Stimulated activated CD4-positive, alpha-beta T cell treated with anti-CD3 and anti-CD28 coated beads, Interleukin-12 subunit alpha, Interleukin-12 subunit beta, amount 100 ng/mL, for 48 hours (primary cell): ENCODE measurements around the gene HHAT.
A peak's percentile ranks its signal among the peaks of the same experiment; 100 is the strongest.
"Not testable (repeated sequence)": the region's sequence is repeated elsewhere in the genome, so short reads cannot be mapped to it uniquely, and the experiment has no call there.

ENCODE experiments used
- DNase-seq, 3 donors: peaks; one replicate each; pipeline ENCODE4 v3.0.0-alpha.2; 2020; ENCODE audit warnings: low read depth in 2 of 3, low spot score in 1 of 3

Gene HHAT

DNA sequence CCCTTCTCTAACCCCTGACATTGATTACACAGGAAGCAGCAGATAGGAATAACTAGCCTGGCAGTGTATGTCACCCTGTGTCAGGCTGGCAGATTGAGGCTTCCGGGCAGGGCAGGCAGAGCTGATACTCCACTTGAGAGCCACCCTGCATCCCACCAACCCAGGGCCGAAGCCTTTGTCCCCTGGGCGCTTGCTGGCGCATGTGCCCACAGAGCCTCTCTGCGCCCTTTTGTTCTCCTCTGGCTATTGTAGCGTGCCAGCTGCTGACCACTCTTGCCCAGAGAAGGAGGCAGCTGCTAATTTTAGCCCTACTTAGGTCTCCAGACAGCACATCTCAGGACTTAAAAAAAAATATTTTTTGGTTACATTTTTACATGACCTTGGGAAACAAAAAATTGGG, 304.9 kb downstream of the HHAT start:
- no peak for DNase-seq

GRCh38 chr1:210635108-210635507, 306.4 kb downstream of the HHAT start:
- DNase-seq: no peak

- no peak for DNase-seq
Observed at GRCh38 chr1:210641582-210641981, 312.9 kb downstream of the HHAT start.

DNA sequence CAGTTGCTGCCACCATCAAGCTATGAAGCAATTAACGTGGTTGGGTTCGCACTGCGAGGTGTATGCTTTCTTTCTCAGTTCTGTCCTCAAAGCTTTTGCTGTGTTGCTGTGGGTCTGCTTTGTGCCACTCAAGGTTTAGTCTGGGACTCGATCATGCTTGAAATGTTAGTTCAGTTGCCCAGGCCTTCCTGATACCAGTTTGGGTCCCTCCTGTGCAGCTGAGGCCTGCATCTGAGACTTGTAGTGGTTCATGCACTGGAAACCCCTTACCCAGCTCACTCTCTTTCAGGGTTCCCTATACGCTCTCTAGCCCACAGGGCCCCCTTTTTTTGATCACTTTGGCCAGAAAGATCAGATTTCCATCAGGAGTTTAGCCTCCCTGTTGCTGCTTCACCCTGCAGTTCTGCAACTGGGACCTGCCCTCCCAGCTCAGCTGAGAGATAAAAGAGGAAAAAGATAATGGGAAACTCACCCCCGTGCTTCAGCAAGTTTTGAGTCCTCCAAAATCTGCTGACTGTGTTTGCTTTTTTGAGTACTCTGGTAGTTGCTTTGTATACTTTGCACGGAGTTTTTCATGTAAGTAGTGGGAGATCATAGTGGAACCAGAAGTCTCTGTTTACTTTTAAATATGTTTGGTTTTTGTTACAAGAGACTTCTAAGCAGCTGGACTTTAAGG, 317.0 kb downstream of the HHAT start:
- DNase-seq: no peak

DNA sequence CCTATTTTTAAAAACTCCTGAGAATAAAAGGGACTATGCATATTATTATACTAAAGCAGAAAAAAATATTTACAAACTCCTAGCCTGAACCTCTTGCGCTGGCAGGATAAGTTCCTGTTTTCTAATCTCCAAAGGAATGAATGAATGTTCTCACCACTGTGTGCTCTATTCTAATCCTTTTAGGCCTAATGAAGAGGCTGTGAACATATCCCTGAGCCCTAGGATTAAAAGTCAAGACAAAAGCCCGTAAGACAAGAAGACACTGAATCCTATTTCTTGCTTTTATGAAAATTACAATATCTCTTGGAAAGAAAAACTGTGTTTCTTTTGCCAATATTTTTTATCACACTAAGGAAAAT, 317.5 kb downstream of the HHAT start:
- DNase-seq: no peak

DNA sequence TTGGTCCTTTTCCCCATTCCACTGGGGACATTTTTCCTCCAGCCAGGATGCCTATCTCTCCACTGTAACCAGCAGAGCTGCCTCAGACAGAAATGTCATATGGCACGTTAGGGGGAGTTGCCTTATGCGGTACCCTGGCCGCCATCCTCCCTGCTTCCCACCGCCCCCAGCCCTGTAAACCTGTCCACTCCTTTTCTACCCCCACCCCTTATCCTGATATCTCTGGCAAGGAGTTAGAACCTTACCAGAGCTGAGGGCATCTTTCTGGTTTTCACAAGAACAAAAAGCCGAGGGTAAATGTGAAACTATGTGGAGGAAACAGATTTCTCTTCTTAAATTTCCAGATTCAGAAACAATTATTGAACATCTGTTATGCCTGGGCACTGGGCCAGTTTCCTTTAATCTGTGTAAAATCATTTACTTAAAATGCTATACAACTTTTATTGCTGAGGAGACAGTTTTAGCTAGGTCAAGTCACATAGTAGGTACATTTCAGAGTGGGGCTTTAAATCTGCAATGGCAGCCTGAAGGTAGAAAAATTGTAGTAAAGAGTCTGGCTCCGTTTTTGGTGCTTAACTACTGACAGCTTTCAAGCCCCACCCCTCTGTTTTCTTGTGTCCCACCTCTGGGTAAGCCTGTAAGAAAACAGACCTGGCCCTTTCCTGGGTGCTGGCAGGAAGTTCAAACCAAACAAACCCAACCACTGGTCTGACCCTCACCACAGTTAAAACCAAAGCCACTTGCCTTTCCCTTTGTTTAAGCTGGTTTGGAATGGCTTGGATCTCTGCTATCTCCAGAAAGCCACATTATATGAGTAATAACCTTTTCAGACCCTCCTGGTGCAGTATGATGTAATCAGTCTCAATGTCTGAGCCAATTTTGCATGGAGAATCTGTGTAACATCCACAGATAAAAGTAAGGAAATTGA, 319.0 kb downstream of the HHAT start:
- no peak for DNase-seq

- no peak for DNase-seq
Observed at GRCh38 chr1:210648588-210649269, 320.0 kb downstream of the HHAT start.

- no peak for DNase-seq
Observed at GRCh38 chr1:210650403-210650802, 321.7 kb downstream of the HHAT start.

GRCh38 chr1:210652329-210652954, 323.7 kb downstream of the HHAT start:
- no peak for DNase-seq

DNA sequence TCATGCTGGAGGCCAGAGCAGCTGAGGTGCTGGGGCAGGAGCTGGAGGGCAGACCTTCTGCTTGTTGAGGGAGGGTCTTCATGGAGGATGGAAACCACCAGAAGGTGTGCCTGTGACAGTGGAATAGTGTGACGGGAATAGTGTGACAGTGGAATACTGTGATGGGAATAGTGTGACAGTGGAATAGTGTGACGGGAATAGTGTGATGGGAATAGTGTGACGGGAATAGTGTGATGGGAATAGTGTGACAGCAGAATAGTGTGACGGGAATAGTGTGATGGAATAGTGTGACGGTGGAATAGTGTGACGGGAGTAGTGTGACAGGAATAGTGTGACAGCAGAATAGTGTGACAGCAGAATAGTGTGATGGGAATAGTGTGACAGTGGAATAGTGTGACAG, 325.1 kb downstream of the HHAT start:
- DNase-seq: no peak

DNA sequence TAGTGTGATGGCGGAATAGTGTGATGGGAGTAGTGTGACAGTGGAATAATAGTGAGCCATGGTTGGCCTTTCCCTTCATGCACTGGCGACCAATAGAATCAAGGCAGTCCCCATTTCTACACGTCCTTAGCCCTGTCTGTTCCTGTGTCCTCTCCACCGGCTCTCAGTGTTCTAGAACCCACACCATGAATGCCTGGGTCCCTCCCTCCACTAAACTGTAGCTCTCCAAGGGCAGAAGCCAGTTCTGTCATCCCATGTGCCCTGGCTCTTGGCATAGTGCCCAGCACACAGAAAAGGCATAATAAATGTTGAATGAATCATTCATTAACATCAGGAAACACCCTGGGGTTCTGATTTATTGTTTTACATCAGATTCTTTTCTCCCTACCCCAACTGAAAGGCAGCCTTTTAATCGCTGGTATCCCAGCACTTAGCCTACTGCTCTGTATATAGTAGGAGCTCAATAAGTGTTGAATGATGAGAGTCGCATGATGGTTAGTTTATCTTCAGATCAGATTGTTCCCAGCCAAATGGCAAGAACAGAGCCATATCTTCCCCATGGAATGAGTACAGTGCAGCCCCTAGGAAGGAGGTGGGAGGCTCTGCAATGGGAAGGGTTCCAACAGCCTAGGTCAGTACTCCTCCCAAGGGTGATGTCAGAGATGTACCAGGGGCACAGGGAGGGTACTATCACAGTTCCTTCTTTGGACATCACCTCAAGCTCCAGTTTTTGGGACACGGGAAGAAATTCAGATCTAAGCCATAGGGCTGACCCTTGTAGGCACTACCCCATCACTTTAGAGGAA, 325.7 kb downstream of the HHAT start:
- DNase-seq: peak in 1 of 3 donors; percentile 1

DNA sequence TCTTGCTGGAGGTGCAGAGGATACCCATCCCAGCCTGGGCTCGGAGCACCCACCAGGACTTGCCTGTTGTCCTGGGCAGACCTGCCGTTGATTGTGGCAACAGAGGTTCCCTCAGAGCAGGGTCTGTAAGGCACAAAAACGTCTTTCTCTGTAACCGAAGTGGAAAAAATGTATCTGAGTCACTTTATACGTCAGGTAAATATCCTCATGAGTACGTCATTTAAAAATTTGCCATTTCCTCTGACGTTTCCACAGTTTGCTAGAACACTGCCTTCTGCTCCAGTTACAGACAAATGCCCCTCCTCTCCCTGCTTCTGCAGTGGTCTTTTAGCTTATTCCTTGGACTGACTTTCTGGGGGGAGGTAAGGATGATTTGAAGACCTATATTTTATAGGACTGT, 326.8 kb downstream of the HHAT start:
- DNase-seq: no peak

DNA sequence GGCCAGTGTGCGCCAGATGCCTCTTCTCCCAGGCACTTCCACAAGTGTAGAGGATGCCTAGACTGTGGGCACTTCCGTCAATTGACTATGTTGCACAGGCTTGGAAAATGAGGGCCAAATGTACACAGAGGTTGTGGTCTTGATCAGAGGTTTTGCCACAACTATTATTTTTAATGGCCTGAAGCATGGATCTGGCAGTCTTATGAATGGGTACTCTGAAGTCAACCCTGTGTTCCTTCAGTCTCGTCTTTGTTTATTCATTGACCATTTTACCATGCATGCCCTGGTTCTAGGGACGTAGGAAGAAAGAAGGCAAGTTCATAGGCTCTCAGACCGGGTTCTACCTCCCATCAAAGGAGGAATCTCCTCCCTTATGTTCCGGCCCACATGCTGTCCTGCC, 329.1 kb downstream of the HHAT start:
- DNase-seq: no peak

- not testable (repeated sequence) for DNase-seq
Observed at GRCh38 chr1:210661520-210661919, 332.8 kb downstream of the HHAT start.

DNA sequence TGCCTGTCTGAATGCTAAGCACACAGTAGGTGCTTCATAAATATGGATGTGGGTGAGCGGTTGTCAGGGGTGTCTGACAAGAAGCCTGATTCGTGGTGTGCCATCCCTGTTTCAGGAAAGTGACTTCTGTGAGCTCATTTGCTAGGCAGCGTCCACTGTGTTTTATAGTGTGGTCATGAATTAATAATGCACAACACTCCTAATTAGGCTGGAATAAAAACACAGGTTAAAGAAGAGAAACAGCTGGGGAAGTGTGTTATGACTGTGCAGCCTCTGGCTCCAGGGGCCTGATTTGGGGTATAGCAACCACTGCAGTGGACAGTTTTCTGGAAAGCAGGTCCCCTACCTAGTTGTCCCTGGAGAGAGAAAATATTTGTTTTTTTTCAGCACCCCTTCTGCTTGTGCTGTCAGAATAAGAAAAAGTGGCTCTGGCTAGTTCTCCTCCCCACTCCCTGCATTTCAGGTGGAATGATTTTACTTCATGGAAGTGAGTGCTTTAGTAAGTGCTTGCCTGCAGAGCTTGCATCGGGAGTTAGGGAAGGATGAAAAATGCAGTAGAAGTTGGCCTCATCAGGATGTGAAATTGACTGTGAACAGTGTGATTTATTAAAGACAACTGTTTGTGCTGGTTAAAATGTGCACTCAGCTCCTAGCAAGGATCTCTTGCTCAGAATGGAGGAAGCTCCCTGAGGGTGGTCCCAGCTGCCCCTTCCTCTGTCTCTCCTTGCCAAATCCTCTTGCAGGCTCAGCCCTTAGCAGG, 333.8 kb downstream of the HHAT start:
- DNase-seq: no peak

DNA sequence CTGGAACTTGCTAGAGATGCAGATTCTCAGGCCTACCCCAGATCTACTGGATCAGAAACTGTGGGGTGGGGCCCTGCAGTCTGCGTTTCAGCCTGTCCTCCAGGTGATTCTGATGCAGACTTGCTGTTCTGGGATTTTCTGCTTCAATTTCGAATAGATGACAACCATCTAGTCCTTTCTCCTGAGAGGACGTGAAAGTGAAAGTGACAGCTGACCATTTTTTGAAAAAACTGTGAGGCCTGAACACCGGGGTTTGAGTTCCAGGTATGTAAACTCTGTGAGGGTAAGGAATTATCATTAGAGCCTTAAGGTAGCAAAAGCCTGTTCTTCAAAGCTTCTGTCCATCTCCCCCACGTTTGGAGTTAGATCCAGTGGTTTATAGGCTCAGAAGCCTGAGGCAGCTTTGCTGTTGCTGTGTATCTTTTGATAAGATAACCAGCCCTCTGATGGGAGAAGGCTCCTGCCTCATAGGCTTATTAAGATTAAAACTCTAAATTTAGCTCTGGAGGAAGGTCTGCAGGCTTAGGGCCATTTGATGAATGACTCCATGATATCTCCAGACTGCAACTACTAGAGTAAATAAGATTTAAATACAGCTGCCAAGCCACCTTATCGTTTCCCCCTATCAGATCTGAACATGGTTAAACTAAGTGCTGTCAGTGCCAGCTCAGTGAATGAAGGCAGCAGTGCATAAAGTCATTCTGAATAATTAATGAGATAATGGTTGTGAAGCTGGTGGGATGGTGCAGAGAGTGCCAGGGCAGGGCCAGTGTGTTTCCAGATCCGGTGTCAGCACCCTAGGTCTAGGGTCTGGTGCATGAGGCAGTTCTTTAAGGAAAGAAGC, 335.2 kb downstream of the HHAT start:
- DNase-seq: no peak

DNA sequence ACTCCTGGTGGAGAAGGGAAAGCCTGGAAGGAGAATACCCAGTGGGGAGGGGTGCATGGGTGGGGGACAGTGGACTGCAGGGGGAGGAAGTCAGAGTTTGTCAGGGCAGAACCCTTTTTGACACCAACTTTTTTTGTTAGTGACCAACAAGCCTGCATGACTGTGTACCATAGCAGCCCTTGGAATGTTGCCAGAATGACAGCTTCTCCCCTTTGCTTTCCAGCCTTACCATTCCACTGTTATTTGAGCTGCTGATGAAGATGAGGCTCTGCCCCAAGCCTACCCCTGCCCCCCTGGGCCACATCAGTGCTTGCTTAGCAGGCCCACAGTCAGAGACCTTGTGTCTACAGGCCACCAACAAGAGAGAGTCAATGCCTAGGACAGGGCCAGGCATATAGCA, 341.2 kb downstream of the HHAT start:
- no peak for DNase-seq

DNA sequence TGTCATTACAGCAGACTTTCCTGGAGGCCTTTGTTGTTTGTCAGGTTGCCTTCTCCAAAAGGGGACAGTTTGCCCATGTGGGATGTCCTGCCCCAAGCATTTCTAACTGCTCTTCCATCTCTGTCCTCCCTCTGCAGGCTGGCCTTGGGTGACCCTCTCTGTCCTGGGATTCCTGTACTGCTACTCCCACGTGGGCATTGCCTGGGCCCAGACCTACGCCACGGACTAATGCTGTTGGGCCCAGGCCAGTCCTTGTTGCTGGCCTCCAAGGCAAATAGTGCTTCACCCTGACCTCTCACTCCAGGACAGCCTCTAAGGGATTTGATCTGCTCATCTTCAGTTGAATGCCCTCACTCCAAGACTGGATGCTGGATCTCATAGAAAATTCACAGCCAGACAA, 345.4 kb downstream of the HHAT start:
- DNase-seq: no peak

- no peak for DNase-seq
Observed at GRCh38 chr1:210676539-210676938, 347.8 kb downstream of the HHAT start.
